Measurements from ENCODE around the gene THAP6. TPM values are rescaled to one million over a fixed set of nuclear protein-coding genes. Genes with fewer than 3 reads are reported as not detected.

The THAP6 gene
- total and polyA plus RNA-seq, 2 experiments from 2014 or later = 13.2 to 17.3 TPM

DNA sequence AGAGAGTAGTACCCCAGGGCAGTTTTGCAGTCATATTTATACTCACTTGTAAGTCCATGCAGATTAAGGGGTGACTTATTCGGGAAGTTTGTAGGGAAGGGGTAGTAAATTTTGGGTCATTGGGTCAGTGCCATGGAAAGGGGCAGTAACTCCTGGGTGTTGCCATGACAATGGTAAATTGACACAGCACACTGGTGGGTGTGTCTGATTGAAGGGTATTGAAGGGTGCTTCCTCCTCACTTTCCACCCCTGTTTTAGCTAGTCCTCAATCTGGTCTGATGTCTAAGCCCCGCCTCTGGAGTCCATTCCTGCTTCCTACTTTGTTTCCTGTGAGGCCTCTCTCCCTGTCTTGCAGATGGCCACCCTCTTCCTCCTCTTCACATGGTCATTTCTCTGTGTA lies 53.5 kb downstream of the THAP6 start:
- Histone ChIP-seq H3K9ac (no peak overlapping the region), H3K27ac (no peak overlapping the region), H3K79me2 (ENCODE audit: insufficient read depth) (no peaks in the 10 kb centered on the region), H3K36me3 (ENCODE audit: low read depth) (no peaks in the 10 kb centered on the region), H2AFZ (no peak overlapping the region), H3K9me2 (ENCODE audit: insufficient read depth) (no peaks in the 10 kb centered on the region), H4K20me1 (ENCODE audit: insufficient read depth) (no peaks in the 10 kb centered on the region), H3K4me2 (ENCODE audit: unreplicated experiment) (no peak overlapping the region), H3K4me1 (ENCODE audit: insufficient read depth) (no peaks in the 10 kb centered on the region), H3K27me3 (replicated peaks; ENCODE audit: insufficient read depth) (peaks cover 11% of the 10 kb centered on the region; the same call in 1 of the 2 replicates), H3F3A (ENCODE audit: insufficient read depth) (no peaks in the 10 kb centered on the region), H3K9me3 (ENCODE audit: low read depth) (no peaks in the 10 kb centered on the region), H3K4me3 (no peak overlapping the region)
- TF ChIP-seq EZH2 (IDR thresholded peaks at IDR 0.05; ENCODE audit: insufficient read depth, poor library complexity, severe bottlenecking) = no peak
- in situ Hi-C loops (cut with MboI) = no loop called here
- WGBS, 2 experiments (ENCODE audit: low coverage in 1 of 2, low lambda C conversion rate in 2 of 2, missing lambda C conversion rate in 2 of 2) = 62 to 65% methylated on average over 2 of the region's 2 CpGs
- DNase-seq = no peak

Other genes with a start within 250 kb of the THAP6 start
- 10.5 and 23.6 TPM in 2 replicates for gene RCHY1, start 70 bp upstream of the THAP6 start, total RNA-seq (2014; rRNA removed; shearing (Covaris generic))
- gene RCHY1, start 70 bp upstream of the THAP6 start, polyA plus RNA-seq (2016; fragmentation: Nextera tagmentation; extraction: Ambion mirVana) = 16.9 and 18.8 TPM in 2 replicates
- not detected in 2 replicates for gene ODAPH, start 41.6 kb downstream of the THAP6 start, total RNA-seq (2014; rRNA removed; shearing (Covaris generic))
- gene ODAPH, start 41.6 kb downstream of the THAP6 start, polyA plus RNA-seq (2016; fragmentation: Nextera tagmentation; extraction: Ambion mirVana) = not detected in 2 replicates
- gene CDKL2, start 116.1 kb downstream of the THAP6 start, total RNA-seq (2014; rRNA removed; shearing (Covaris generic)) = not detected in 2 replicates
- not detected in 2 replicates for gene CDKL2, start 116.1 kb downstream of the THAP6 start, polyA plus RNA-seq (2016; fragmentation: Nextera tagmentation; extraction: Ambion mirVana)
- 129 and 133 TPM in 2 replicates for gene G3BP2, start 158.9 kb downstream of the THAP6 start, total RNA-seq (2014; rRNA removed; shearing (Covaris generic))
- 33.1 and 36.0 TPM in 2 replicates for gene G3BP2, start 158.9 kb downstream of the THAP6 start, polyA plus RNA-seq (2016; fragmentation: Nextera tagmentation; extraction: Ambion mirVana)
- gene USO1, start 210.1 kb downstream of the THAP6 start, total RNA-seq (2014; rRNA removed; shearing (Covaris generic)) = 117 and 208 TPM in 2 replicates
- gene USO1, start 210.1 kb downstream of the THAP6 start, polyA plus RNA-seq (2016; fragmentation: Nextera tagmentation; extraction: Ambion mirVana) = 72.0 and 74.2 TPM in 2 replicates

Data from GM23248 (cell line).